CD14-positive monocyte (primary cell): ENCODE measurements around the gene CHCHD10. TPM values are rescaled to one million over a fixed set of nuclear protein-coding genes. Genes with fewer than 3 reads are reported as not detected.

Experiments
- DNase-seq, 3 donors: peaks; one replicate each; pipeline ENCODE4 v3.0.0-alpha.2; 2011 to 2022
- H2AFZ ChIP-seq: 2 replicates; pipeline ENCODE4 v1.6.0; 2012; ENCODE audit warnings: mild to moderate bottlenecking, low read depth, low read length, inconsistent platforms; ENCODE audit not compliant: insufficient read depth, poor library complexity, severe bottlenecking
- H3K27ac ChIP-seq, 2 donors: 1 replicate in 1 of 2; 2 replicates in 1 of 2; pipeline ENCODE4 v1.5.1; 2012 to 2013; ENCODE audit warnings: low read length in 2 of 2, control low read depth in 1 of 2, inconsistent platforms in 1 of 2, low read depth in 1 of 2, mild to moderate bottlenecking in 1 of 2
- H3K27me3 ChIP-seq, 2 donors: one replicate each; pipeline versions ENCODE4 v1.6.0 to v1.6.1; 2011 to 2013; ENCODE audit warnings: low read length in 2 of 2; ENCODE audit not compliant: control insufficient read depth in 2 of 2, insufficient read depth in 2 of 2
- H3K36me3 ChIP-seq, 2 donors: replicated peaks in 1 of 2; 1 replicate in 1 of 2; 2 replicates in 1 of 2; pipeline versions ENCODE4 v1.5.1 to v1.6.1; 2012 to 2013; ENCODE audit warnings: low read length in 2 of 2, control low read depth in 1 of 2, inconsistent platforms in 1 of 2, mild to moderate bottlenecking in 1 of 2; ENCODE audit not compliant: insufficient read depth in 2 of 2, control insufficient read depth in 1 of 2
- H3K4me1 ChIP-seq, 2 donors: 1 replicate in 1 of 2; 2 replicates in 1 of 2; pipeline versions ENCODE4 v1.5.1 to v1.6.1; 2012 to 2013; ENCODE audit warnings: low read length in 2 of 2, control low read depth in 1 of 2, inconsistent platforms in 1 of 2, mild to moderate bottlenecking in 1 of 2, moderate library complexity in 1 of 2; ENCODE audit not compliant: insufficient read depth in 2 of 2, control insufficient read depth in 1 of 2
- H3K4me2 ChIP-seq: replicated peaks from 2 replicates; pipeline ENCODE3; 2012; ENCODE audit warnings: low read length, moderate library complexity, mild to moderate bottlenecking; ENCODE audit not compliant: poor library complexity, severe bottlenecking; ENCODE audit errors: extremely low read depth
- H3K4me3 ChIP-seq, 3 experiments: fragments of 200-600 bp in 1 of 3; sonication (generic) in 1 of 3; replicated peaks in 1 of 3; 1 replicate in 2 of 3; 2 replicates in 1 of 3; pipeline ENCODE4 v1.5.1; 2011 to 2013; ENCODE audit warnings: low read length in 3 of 3, mild to moderate bottlenecking in 3 of 3, control low read depth in 2 of 3, low read depth in 2 of 3, inconsistent platforms in 1 of 3, moderate library complexity in 1 of 3
- H3K79me2 ChIP-seq: 2 replicates; pipeline ENCODE4 v1.6.0; 2012; ENCODE audit warnings: mild to moderate bottlenecking, control low read depth, inconsistent platforms, low read length, moderate library complexity; ENCODE audit not compliant: insufficient read depth
- H3K9ac ChIP-seq: 2 replicates; pipeline ENCODE4 v1.6.0; 2017; ENCODE audit warnings: low read length, mild to moderate bottlenecking; ENCODE audit not compliant: insufficient read depth, poor library complexity, severe bottlenecking
- H3K9me3 ChIP-seq, 2 donors: replicated peaks in 1 of 2; 1 replicate in 1 of 2; 2 replicates in 1 of 2; pipeline versions ENCODE4 v1.5.1 to v1.6.1; 2012 to 2013; ENCODE audit warnings: low read length in 2 of 2, control low read depth in 1 of 2; ENCODE audit not compliant: control insufficient read depth in 1 of 2, insufficient read depth in 1 of 2
- H4K20me1 ChIP-seq: 2 replicates; pipeline ENCODE4 v1.6.0; 2012; ENCODE audit warnings: mild to moderate bottlenecking, low read length, control low read depth, moderate library complexity; ENCODE audit not compliant: insufficient read depth
- H3K27ac Mint-ChIP-seq, 7 donors: one replicate each; pipeline ENCODE4 v1.8.0; 2020; ENCODE audit warnings: mild to moderate bottlenecking in 7 of 7, mixed read lengths in 7 of 7, moderate library complexity in 6 of 7, inconsistent platforms in 2 of 7
- H3K27me3 Mint-ChIP-seq, 3 donors: one replicate each; pipeline ENCODE4 v1.8.0; 2021 to 2022; ENCODE audit warnings: low read depth in 3 of 3, mild to moderate bottlenecking in 3 of 3, mixed read lengths in 3 of 3, moderate library complexity in 3 of 3, inconsistent platforms in 1 of 3
- H3K36me3 Mint-ChIP-seq, 2 donors: one replicate each; pipeline ENCODE4 v1.8.0; 2020; ENCODE audit warnings: mixed read lengths in 2 of 2, inconsistent platforms in 1 of 2, mild to moderate bottlenecking in 1 of 2
- H3K4me1 Mint-ChIP-seq: one replicate; pipeline ENCODE4 v1.8.0; 2020; ENCODE audit warnings: mild to moderate bottlenecking, mixed read lengths
- H3K4me3 Mint-ChIP-seq, 2 donors: one replicate each; pipeline ENCODE4 v1.8.0; 2020; ENCODE audit warnings: mild to moderate bottlenecking in 2 of 2, mixed read lengths in 2 of 2, moderate library complexity in 1 of 2
- H3K9me3 Mint-ChIP-seq, 7 donors: one replicate each; pipeline ENCODE4 v1.8.0; 2020 to 2022; ENCODE audit warnings: mixed read lengths in 7 of 7, mild to moderate bottlenecking in 6 of 7, moderate library complexity in 6 of 7, inconsistent platforms in 2 of 7
- WGBS: methylation state at CpG from one replicate; pipeline ENCODE4 v1.1.5; 2013; ENCODE audit warnings: missing lambda C conversion rate; ENCODE audit not compliant: insufficient coverage; 5-methylcytosine and 5-hydroxymethylcytosine counted together
- intact Hi-C, 2 donors: fragments of 100-400 bp; cut with micrococcal nuclease; formaldehyde crosslinking; loops; one replicate each; pipeline versions ENCODE4 v1.15.0 to v1.15.1; 2023
- polyA plus RNA-seq, 3 donors: library from polyadenylated mRNA; depleted of rRNA in 1 of 3; unstranded in 2 of 3; stranded (reverse) in 1 of 3; fragments of 300-500 nt in 2 of 3; fragments of >200 nt in 1 of 3; fragmentation: Illumina TruSeq in 2 of 3; gene quantifications; 1 replicate in 2 of 3; 2 replicates in 1 of 3; pipeline ENCODE4 v1.2.3, GENCODE V29; 2012 to 2021
- TF ChIP-seq, protein P1 (sequence below): fragments of 200-600 bp; IDR thresholded peaks from one replicate; pipeline ENCODE4 v1.8.0; 2022; ENCODE audit warnings: antibody characterized with exemption, mild to moderate bottlenecking

CHCHD10 gene
- polyA plus RNA-seq, 3 donors: 15.3 to 46.7 (median 26.8) TPM

DNA sequence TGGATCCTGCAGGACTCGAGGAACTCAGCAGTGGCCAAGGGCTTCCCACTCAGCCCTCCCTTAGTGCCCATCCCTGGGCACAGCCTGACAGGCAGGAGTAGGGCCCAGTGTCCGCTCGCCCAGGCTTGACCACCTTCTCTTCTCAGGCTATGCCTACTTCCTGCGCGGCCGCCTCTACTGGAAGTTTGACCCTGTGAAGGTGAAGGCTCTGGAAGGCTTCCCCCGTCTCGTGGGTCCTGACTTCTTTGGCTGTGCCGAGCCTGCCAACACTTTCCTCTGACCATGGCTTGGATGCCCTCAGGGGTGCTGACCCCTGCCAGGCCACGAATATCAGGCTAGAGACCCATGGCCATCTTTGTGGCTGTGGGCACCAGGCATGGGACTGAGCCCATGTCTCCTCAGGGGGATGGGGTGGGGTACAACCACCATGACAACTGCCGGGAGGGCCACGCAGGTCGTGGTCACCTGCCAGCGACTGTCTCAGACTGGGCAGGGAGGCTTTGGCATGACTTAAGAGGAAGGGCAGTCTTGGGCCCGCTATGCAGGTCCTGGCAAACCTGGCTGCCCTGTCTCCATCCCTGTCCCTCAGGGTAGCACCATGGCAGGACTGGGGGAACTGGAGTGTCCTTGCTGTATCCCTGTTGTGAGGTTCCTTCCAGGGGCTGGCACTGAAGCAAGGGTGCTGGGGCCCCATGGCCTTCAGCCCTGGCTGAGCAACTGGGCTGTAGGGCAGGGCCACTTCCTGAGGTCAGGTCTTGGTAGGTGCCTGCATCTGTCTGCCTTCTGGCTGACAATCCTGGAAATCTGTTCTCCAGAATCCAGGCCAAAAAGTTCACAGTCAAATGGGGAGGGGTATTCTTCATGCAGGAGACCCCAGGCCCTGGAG, 15.7 kb upstream of the CHCHD10 start:
- H3K4me3 Mint-ChIP-seq: no peak overlapping the region
- H3K27me3 ChIP-seq: no peaks in the 10 kb centered on the region
- H3K4me3 ChIP-seq: no peak overlapping the region
- H3K9ac ChIP-seq: no peak overlapping the region
- TF ChIP-seq, protein P1, sequence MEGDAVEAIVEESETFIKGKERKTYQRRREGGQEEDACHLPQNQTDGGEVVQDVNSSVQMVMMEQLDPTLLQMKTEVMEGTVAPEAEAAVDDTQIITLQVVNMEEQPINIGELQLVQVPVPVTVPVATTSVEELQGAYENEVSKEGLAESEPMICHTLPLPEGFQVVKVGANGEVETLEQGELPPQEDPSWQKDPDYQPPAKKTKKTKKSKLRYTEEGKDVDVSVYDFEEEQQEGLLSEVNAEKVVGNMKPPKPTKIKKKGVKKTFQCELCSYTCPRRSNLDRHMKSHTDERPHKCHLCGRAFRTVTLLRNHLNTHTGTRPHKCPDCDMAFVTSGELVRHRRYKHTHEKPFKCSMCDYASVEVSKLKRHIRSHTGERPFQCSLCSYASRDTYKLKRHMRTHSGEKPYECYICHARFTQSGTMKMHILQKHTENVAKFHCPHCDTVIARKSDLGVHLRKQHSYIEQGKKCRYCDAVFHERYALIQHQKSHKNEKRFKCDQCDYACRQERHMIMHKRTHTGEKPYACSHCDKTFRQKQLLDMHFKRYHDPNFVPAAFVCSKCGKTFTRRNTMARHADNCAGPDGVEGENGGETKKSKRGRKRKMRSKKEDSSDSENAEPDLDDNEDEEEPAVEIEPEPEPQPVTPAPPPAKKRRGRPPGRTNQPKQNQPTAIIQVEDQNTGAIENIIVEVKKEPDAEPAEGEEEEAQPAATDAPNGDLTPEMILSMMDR: no peak
- no peak overlapping the region for H3K27ac Mint-ChIP-seq
- H3K4me2 ChIP-seq: no peak overlapping the region
- WGBS: 94% methylated on average over 10 of the region's 15 CpGs
- intact Hi-C loops: no loop called here
- H3K4me1 Mint-ChIP-seq: peaks cover 13% of the 10 kb centered on the region
- peaks cover 0 to 6% (median 1%) of the 10 kb centered on the region in 3 donors for H3K27me3 Mint-ChIP-seq
- DNase-seq: no peak
- H3K4me1 ChIP-seq: peaks cover 14 to 18% of the 10 kb centered on the region in 2 donors
- no peaks in the 10 kb centered on the region for H3K9me3 ChIP-seq
- H4K20me1 ChIP-seq: peaks cover 14% of the 10 kb centered on the region
- no peaks in the 10 kb centered on the region for H3K36me3 Mint-ChIP-seq
- H3K9me3 Mint-ChIP-seq: no peaks in the 10 kb centered on the region
- no peaks in the 10 kb centered on the region for H3K36me3 ChIP-seq
- no peak overlapping the region for H2AFZ ChIP-seq
- peaks cover 13% of the 10 kb centered on the region for H3K79me2 ChIP-seq
- H3K27ac ChIP-seq: no peak overlapping the region

- intact Hi-C loops: no loop called here
- Mint-ChIP-seq H3K36me3 (no peaks in the 10 kb centered on the region), H3K4me3 (no peak overlapping the region), H3K27ac (no peak overlapping the region), H3K4me1 (peaks cover 6% of the 10 kb centered on the region), H3K27me3 (peaks cover 0 to 6% (median 1%) of the 10 kb centered on the region in 3 donors), H3K9me3 (no peaks in the 10 kb centered on the region)
- Histone ChIP-seq H3K27me3 (no peaks in the 10 kb centered on the region), H3K9me3 (no peaks in the 10 kb centered on the region), H2AFZ (no peak overlapping the region), H3K9ac (no peak overlapping the region), H3K27ac (no peak overlapping the region), H3K4me1 (peaks cover 9 to 10% of the 10 kb centered on the region in 2 donors), H3K36me3 (no peaks in the 10 kb centered on the region), H3K4me3 (no peak overlapping the region), H3K79me2 (peaks cover 5% of the 10 kb centered on the region), H3K4me2 (no peak overlapping the region), H4K20me1 (peaks cover 5% of the 10 kb centered on the region)
- 80% methylated on average over 1 of the region's 1 CpG for WGBS
- TF ChIP-seq, protein P1: no peak
- no peak for DNase-seq
These were observed 14.9 kb upstream of the CHCHD10 start for GRCh38 chr22:23782703-23783102.
